HCT116 (cell line): Measurements from ENCODE around the gene TNFRSF1A. TPM values are rescaled to one million over a fixed set of nuclear protein-coding genes. Genes with fewer than 3 reads are reported as not detected.
"Not testable (repeated sequence)": the region's sequence is repeated elsewhere in the genome, so short reads cannot be mapped to it uniquely, and the experiment has no call there.

Source experiments
- ATAC-seq: fragments of 200-7000 bp; cut with Tn5 transposase; 2 replicates; pipeline ENCODE4 v1.9.1; 2020; ENCODE audit warnings: mild to moderate bottlenecking, moderate library complexity
- BruUV-seq: library from RNA; stranded (reverse); fragments of 400-500 nt; replicated peaks from 2 replicates; lab custom pipeline; 2021; lab: Mats Ljungman, UMichigan
- CTCF ChIA-PET: fragments of 300-600 bp; sonication (Branson Sonifier 250); formaldehyde crosslinking; loops from one replicate; lab custom pipeline; 2021; ENCODE audit warnings: antibody characterized with exemption; lab: Charles Lee
- POLR2A ChIA-PET: fragments of 300-600, 350-600 bp; sonication (Branson Sonifier 250); formaldehyde crosslinking; loops from one replicate; lab custom pipeline; 2021; ENCODE audit warnings: antibody characterized with exemption; lab: Charles Lee
- RAD21 ChIA-PET, 2 experiments: fragments of 300-600 bp; sonication (Branson Sonifier 250); formaldehyde crosslinking; loops; one replicate each; lab custom pipeline; 2023; ENCODE audit warnings: low total read pairs in 2 of 2; ENCODE audit not compliant: uncharacterized antibody in 2 of 2, unreplicated experiment in 2 of 2, low non-redundant PET in 1 of 2; lab: Charles Lee
- DNase-seq: peaks from one replicate; pipeline ENCODE4 v3.0.0-alpha.2; 2010; ENCODE audit warnings: low read depth, low spot score
- H2AFZ ChIP-seq: fragments of 200-600 bp; shearing (Covaris generic), sonication (generic); 2 replicates; pipeline ENCODE4 v1.6.1; 2017; ENCODE audit warnings: low read depth, mixed run types, mixed read lengths, antibody characterized with exemption, low read length; ENCODE audit not compliant: poor library complexity, severe bottlenecking
- H3K27ac ChIP-seq: 2 replicates; pipeline ENCODE4 v1.5.1; 2012; ENCODE audit warnings: low read depth, low read length
- H3K27me3 ChIP-seq: fragments of 200-600 bp; sonication (generic); 2 replicates; pipeline ENCODE4 v1.6.1; 2016; ENCODE audit warnings: mixed run types, low read length, mixed read lengths; ENCODE audit not compliant: insufficient read depth
- H3K36me3 ChIP-seq, 2 experiments: fragments of 200-500 bp in 1 of 2; fragments of 200-600 bp in 1 of 2; sonication (Bioruptor generic) in 1 of 2; sonication (generic) in 1 of 2; 2 replicates each; pipeline versions ENCODE4 v1.5.1 to v1.6.1; 2014 to 2016; ENCODE audit warnings: low read length in 2 of 2, inconsistent platforms in 1 of 2, mixed read lengths in 1 of 2, mixed run types in 1 of 2; ENCODE audit not compliant: insufficient read depth in 2 of 2, control insufficient read depth in 1 of 2
- H3K4me1 ChIP-seq, 2 experiments: fragments of 200-600 bp in 1 of 2; sonication (generic) in 1 of 2; 2 replicates each; pipeline versions ENCODE4 v1.5.1 to v1.6.1; 2012 to 2017; ENCODE audit warnings: low read length in 2 of 2, inconsistent platforms in 1 of 2, mild to moderate bottlenecking in 1 of 2, mixed read lengths in 1 of 2, mixed run types in 1 of 2, moderate library complexity in 1 of 2; ENCODE audit not compliant: insufficient read depth in 2 of 2, control insufficient read depth in 1 of 2
- H3K4me2 ChIP-seq: fragments of 200-600 bp; sonication (generic); 2 replicates; pipeline ENCODE4 v1.6.1; 2017; ENCODE audit warnings: mixed run types, low read length, mixed read lengths
- H3K4me3 ChIP-seq, 2 experiments: fragments of 200-600 bp in 1 of 2; sonication (generic) in 1 of 2; replicated peaks in 1 of 2; 2 replicates each; pipeline ENCODE4 v1.5.1; 2011 to 2016; ENCODE audit warnings: low read length in 2 of 2, control low read depth in 1 of 2, low read depth in 1 of 2, mild to moderate bottlenecking in 1 of 2, mixed read lengths in 1 of 2, mixed run types in 1 of 2
- H3K79me2 ChIP-seq: fragments of 200-600 bp; sonication (generic); 2 replicates; pipeline ENCODE4 v1.6.1; 2017; ENCODE audit warnings: mild to moderate bottlenecking, mixed run types, low read length, moderate library complexity, mixed read lengths; ENCODE audit not compliant: insufficient read depth
- H3K9ac ChIP-seq: fragments of 200-600 bp; sonication (generic); 2 replicates; pipeline ENCODE4 v1.6.1; 2016; ENCODE audit warnings: low read length, mixed read lengths
- H3K9me2 ChIP-seq: fragments of 200-600 bp; sonication (generic), shearing (Covaris generic); 2 replicates; pipeline ENCODE4 v1.6.1; 2017; ENCODE audit warnings: mixed run types, mild to moderate bottlenecking, moderate library complexity; ENCODE audit not compliant: insufficient read depth
- H3K9me3 ChIP-seq, 2 experiments: fragments of 200-500 bp in 1 of 2; fragments of 200-600 bp in 1 of 2; sonication (Bioruptor generic) in 1 of 2; sonication (generic) in 1 of 2; 2 replicates each; pipeline ENCODE4 v1.6.1; 2014 to 2017; ENCODE audit warnings: low read length in 2 of 2, mixed read lengths in 2 of 2, inconsistent platforms in 1 of 2, low read depth in 1 of 2, mild to moderate bottlenecking in 1 of 2, mixed run types in 1 of 2, moderate library complexity in 1 of 2; ENCODE audit not compliant: control insufficient read depth in 1 of 2, insufficient read depth in 1 of 2
- H4K20me1 ChIP-seq: fragments of 200-600 bp; sonication (generic), shearing (Covaris generic); 2 replicates; pipeline ENCODE4 v1.6.1; 2017; ENCODE audit warnings: mixed run types, mild to moderate bottlenecking, moderate library complexity; ENCODE audit not compliant: insufficient read depth
- ELF1 ChIP-seq: IDR thresholded peaks from 2 replicates; pipeline ENCODE4 v1.6.1; 2012; ENCODE audit warnings: low read depth, borderline replicate concordance
- RAD21 ChIP-seq: IDR thresholded peaks from 2 replicates; pipeline ENCODE4 v1.6.1; 2012; ENCODE audit warnings: low read depth, mild to moderate bottlenecking
- intact Hi-C: fragments of 100-400 bp; cut with micrococcal nuclease; formaldehyde crosslinking; loops from 2 replicates; pipeline ENCODE4 v1.10.0; 2022
- total RNA-seq: library from RNA; stranded (reverse); gene quantifications from one replicate; pipeline ENCODE4 v1.2.1, GENCODE V29; 2021; ENCODE audit not compliant: unreplicated experiment

TNFRSF1A gene
- total RNA-seq, 1 experiment from 2014 or later = 129 TPM

DNA sequence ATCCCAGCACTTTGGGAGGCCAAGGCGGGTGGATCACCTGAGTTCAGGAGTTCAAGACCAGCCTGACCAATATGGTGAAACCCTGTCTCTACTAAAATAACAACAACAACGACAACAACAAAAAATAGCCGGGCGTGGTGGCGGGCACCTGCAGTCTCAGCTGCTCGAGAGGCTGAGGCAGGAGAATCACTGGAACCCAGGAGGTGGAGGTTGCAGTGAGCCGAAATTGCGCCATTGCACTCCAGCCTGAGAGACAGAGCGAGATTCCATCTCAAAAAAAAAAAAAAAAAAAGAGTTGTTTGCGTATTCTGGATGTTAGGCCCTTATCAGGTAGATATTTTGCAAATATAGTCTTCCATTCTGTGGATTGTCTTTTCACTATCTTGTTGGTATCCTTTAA is 52.8 kb downstream of the TNFRSF1A start:
- CTCF ChIA-PET = not testable (repeated sequence)

DNA sequence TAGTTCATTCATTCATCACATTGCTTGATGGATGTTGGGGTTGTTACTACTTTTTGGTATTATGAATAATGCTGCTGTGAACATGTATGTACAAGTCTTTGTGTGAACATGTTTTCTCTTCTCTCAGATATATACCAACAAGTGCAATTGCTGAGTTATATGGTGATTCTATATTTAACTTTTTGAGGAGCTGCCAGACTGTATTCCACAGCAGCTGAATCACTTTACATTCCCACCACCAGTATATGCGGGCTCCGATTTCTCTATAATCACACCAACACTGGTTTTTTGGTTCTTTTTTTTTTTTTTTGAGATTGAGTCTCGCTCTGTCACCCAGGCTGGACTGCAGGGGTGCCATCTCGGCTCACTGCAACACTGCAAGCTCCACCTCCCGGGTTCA is 53.6 kb downstream of the TNFRSF1A start:
- ChIA-PET CTCF (no interaction called here), POLR2A (no interaction called here), RAD21 (no interaction called here)
- H2AFZ ChIP-seq = peak overlapping the region; percentile 24
- H3K9me2 ChIP-seq = no peaks in the 10 kb centered on the region
- no peaks in the 10 kb centered on the region for H3K79me2 ChIP-seq
- H3K27me3 ChIP-seq = no peaks in the 10 kb centered on the region
- H4K20me1 ChIP-seq = no peaks in the 10 kb centered on the region
- no peak overlapping the region for H3K4me2 ChIP-seq
- no peak for TF ChIP-seq ELF1
- no peak for TF ChIP-seq RAD21
- H3K4me1 ChIP-seq = peaks cover 14 to 41% of the 10 kb centered on the region in 2 experiments
- no TSS peak for BruUV-seq
- no peaks in the 10 kb centered on the region for H3K36me3 ChIP-seq
- no peak overlapping the region for H3K27ac ChIP-seq
- H3K9me3 ChIP-seq = peaks cover 0 to 6% of the 10 kb centered on the region in 2 experiments; a peak in 1 of 4 replicates
- no peak overlapping the region for H3K9ac ChIP-seq
- DNase-seq = no peak
- no peak overlapping the region for H3K4me3 ChIP-seq
- intact Hi-C loops = no loop called here
- ATAC-seq = no peak

More for the DNA sequence above, 52.8 kb downstream of the TNFRSF1A start:
- H3K9ac ChIP-seq, POLR2A ChIA-PET, H3K79me2 ChIP-seq, RAD21 ChIA-PET, H3K36me3 ChIP-seq, H3K4me2 ChIP-seq, H3K9me2 ChIP-seq, DNase-seq, H3K27me3 ChIP-seq, H3K27ac ChIP-seq, H3K9me3 ChIP-seq, ATAC-seq, H3K4me3 ChIP-seq, BruUV-seq, H4K20me1 ChIP-seq, intact Hi-C loops, H2AFZ ChIP-seq: not testable (repeated sequence)
- peaks cover 14 to 42% of the 10 kb centered on the region in 2 experiments for H3K4me1 ChIP-seq
